ENCODE data around the gene MICB.

DNA sequence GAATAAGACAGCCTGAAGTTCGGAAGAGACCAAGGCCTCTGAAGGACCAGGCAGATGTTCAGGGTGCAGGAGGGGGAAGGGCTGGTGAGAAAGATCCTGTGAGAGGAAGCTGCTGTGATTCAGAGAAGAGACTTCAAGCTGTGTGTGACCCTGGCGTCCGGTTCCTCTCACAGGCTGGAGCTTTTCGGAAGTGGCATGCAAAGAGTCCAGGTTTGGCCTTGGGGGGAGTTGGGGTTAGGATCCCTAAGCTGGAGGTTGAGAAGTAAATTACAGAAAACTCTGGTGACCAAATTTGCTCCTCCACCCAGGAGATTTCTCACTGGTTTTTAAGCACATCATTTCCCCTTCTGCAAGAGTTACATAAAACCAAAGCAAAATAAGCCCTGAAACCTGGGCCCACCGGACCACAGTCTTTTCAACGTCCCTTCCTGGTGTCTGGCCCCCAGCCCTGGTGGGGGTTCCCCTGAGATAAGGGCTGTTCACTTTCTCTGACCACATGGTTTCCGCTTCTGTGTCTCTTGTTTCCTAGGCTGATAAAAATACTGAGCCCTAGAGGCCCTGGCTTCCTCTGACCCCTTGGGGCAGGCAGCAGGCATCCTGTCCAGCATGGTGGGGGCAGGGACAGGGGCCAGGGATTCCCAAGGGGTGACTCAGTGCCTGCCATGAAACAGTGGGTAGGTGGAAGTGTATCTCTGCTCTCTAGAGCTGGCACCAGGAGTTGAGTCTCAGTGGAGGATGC is 62.2 kb downstream of the MICB start:
- TF ChIP-seq, protein P1, sequence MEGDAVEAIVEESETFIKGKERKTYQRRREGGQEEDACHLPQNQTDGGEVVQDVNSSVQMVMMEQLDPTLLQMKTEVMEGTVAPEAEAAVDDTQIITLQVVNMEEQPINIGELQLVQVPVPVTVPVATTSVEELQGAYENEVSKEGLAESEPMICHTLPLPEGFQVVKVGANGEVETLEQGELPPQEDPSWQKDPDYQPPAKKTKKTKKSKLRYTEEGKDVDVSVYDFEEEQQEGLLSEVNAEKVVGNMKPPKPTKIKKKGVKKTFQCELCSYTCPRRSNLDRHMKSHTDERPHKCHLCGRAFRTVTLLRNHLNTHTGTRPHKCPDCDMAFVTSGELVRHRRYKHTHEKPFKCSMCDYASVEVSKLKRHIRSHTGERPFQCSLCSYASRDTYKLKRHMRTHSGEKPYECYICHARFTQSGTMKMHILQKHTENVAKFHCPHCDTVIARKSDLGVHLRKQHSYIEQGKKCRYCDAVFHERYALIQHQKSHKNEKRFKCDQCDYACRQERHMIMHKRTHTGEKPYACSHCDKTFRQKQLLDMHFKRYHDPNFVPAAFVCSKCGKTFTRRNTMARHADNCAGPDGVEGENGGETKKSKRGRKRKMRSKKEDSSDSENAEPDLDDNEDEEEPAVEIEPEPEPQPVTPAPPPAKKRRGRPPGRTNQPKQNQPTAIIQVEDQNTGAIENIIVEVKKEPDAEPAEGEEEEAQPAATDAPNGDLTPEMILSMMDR (IDR thresholded peaks at IDR 0.05; ENCODE audit: low read depth, low read length, missing input control): no peak
- TF ChIP-seq TAF1 (conservative IDR thresholded peaks at IDR 0.05) (no peak), HNF4A (conservative IDR thresholded peaks at IDR 0.05) (no peak)
- TF ChIP-seq, protein P2, sequence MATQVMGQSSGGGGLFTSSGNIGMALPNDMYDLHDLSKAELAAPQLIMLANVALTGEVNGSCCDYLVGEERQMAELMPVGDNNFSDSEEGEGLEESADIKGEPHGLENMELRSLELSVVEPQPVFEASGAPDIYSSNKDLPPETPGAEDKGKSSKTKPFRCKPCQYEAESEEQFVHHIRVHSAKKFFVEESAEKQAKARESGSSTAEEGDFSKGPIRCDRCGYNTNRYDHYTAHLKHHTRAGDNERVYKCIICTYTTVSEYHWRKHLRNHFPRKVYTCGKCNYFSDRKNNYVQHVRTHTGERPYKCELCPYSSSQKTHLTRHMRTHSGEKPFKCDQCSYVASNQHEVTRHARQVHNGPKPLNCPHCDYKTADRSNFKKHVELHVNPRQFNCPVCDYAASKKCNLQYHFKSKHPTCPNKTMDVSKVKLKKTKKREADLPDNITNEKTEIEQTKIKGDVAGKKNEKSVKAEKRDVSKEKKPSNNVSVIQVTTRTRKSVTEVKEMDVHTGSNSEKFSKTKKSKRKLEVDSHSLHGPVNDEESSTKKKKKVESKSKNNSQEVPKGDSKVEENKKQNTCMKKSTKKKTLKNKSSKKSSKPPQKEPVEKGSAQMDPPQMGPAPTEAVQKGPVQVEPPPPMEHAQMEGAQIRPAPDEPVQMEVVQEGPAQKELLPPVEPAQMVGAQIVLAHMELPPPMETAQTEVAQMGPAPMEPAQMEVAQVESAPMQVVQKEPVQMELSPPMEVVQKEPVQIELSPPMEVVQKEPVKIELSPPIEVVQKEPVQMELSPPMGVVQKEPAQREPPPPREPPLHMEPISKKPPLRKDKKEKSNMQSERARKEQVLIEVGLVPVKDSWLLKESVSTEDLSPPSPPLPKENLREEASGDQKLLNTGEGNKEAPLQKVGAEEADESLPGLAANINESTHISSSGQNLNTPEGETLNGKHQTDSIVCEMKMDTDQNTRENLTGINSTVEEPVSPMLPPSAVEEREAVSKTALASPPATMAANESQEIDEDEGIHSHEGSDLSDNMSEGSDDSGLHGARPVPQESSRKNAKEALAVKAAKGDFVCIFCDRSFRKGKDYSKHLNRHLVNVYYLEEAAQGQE (IDR thresholded peaks at IDR 0.05): peak; percentile 41
- TF ChIP-seq, protein P3, sequence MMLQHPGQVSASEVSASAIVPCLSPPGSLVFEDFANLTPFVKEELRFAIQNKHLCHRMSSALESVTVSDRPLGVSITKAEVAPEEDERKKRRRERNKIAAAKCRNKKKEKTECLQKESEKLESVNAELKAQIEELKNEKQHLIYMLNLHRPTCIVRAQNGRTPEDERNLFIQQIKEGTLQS (IDR thresholded peaks at IDR 0.05): no peak
